ENCODE data around the gene ACER1.

- TF ChIP-seq CTCF (IDR thresholded peaks at IDR 0.05) (no peak), POLR2A (IDR thresholded peaks at IDR 0.05) (no peak)
Observed at GRCh38 chr19:6261883-6262282, 71.5 kb downstream of the ACER1 start.
